ENCODE data around the gene COQ8A.

Gene COQ8A

GRCh38 chr1:227033880-227034279 is 93.8 kb downstream of the COQ8A start:
- no peak for DNase-seq

GRCh38 chr1:227035316-227035715 is 95.2 kb downstream of the COQ8A start:
- no peak for DNase-seq

- DNase-seq: no peak
Observed at GRCh38 chr1:227037121-227037520, 97.0 kb downstream of the COQ8A start.
